HCT116 (cell line): ENCODE results near the gene PDE6B. TPM values are rescaled to one million over a fixed set of nuclear protein-coding genes. Genes with fewer than 3 reads are reported as not detected.
A peak's percentile ranks its signal among the peaks of the same experiment; 100 is the strongest.

Experiments used
- ATAC-seq: fragments of 200-7000 bp; cut with Tn5 transposase; 2 replicates; pipeline ENCODE4 v1.9.1; 2020; ENCODE audit warnings: mild to moderate bottlenecking, moderate library complexity
- BruUV-seq: library from RNA; stranded (reverse); fragments of 400-500 nt; replicated peaks from 2 replicates; lab custom pipeline; 2021; lab: Mats Ljungman, UMichigan
- CTCF ChIA-PET: fragments of 300-600 bp; sonication (Branson Sonifier 250); formaldehyde crosslinking; loops from one replicate; lab custom pipeline; 2021; ENCODE audit warnings: antibody characterized with exemption; lab: Charles Lee
- POLR2A ChIA-PET: fragments of 300-600, 350-600 bp; sonication (Branson Sonifier 250); formaldehyde crosslinking; loops from one replicate; lab custom pipeline; 2021; ENCODE audit warnings: antibody characterized with exemption; lab: Charles Lee
- RAD21 ChIA-PET, 2 experiments: fragments of 300-600 bp; sonication (Branson Sonifier 250); formaldehyde crosslinking; loops; one replicate each; lab custom pipeline; 2023; ENCODE audit warnings: low total read pairs in 2 of 2; ENCODE audit not compliant: uncharacterized antibody in 2 of 2, unreplicated experiment in 2 of 2, low non-redundant PET in 1 of 2; lab: Charles Lee
- DNase-seq: peaks from one replicate; pipeline ENCODE4 v3.0.0-alpha.2; 2010; ENCODE audit warnings: low read depth, low spot score
- H2AFZ ChIP-seq: fragments of 200-600 bp; shearing (Covaris generic), sonication (generic); 2 replicates; pipeline ENCODE4 v1.6.1; 2017; ENCODE audit warnings: low read depth, mixed run types, mixed read lengths, antibody characterized with exemption, low read length; ENCODE audit not compliant: poor library complexity, severe bottlenecking
- H3K27ac ChIP-seq: 2 replicates; pipeline ENCODE4 v1.5.1; 2012; ENCODE audit warnings: low read depth, low read length
- H3K27me3 ChIP-seq: fragments of 200-600 bp; sonication (generic); 2 replicates; pipeline ENCODE4 v1.6.1; 2016; ENCODE audit warnings: mixed run types, low read length, mixed read lengths; ENCODE audit not compliant: insufficient read depth
- H3K36me3 ChIP-seq, 2 experiments: fragments of 200-500 bp in 1 of 2; fragments of 200-600 bp in 1 of 2; sonication (Bioruptor generic) in 1 of 2; sonication (generic) in 1 of 2; 2 replicates each; pipeline versions ENCODE4 v1.5.1 to v1.6.1; 2014 to 2016; ENCODE audit warnings: low read length in 2 of 2, inconsistent platforms in 1 of 2, mixed read lengths in 1 of 2, mixed run types in 1 of 2; ENCODE audit not compliant: insufficient read depth in 2 of 2, control insufficient read depth in 1 of 2
- H3K4me1 ChIP-seq, 2 experiments: fragments of 200-600 bp in 1 of 2; sonication (generic) in 1 of 2; 2 replicates each; pipeline versions ENCODE4 v1.5.1 to v1.6.1; 2012 to 2017; ENCODE audit warnings: low read length in 2 of 2, inconsistent platforms in 1 of 2, mild to moderate bottlenecking in 1 of 2, mixed read lengths in 1 of 2, mixed run types in 1 of 2, moderate library complexity in 1 of 2; ENCODE audit not compliant: insufficient read depth in 2 of 2, control insufficient read depth in 1 of 2
- H3K4me2 ChIP-seq: fragments of 200-600 bp; sonication (generic); 2 replicates; pipeline ENCODE4 v1.6.1; 2017; ENCODE audit warnings: mixed run types, low read length, mixed read lengths
- H3K4me3 ChIP-seq, 2 experiments: fragments of 200-600 bp in 1 of 2; sonication (generic) in 1 of 2; replicated peaks in 1 of 2; 2 replicates each; pipeline ENCODE4 v1.5.1; 2011 to 2016; ENCODE audit warnings: low read length in 2 of 2, control low read depth in 1 of 2, low read depth in 1 of 2, mild to moderate bottlenecking in 1 of 2, mixed read lengths in 1 of 2, mixed run types in 1 of 2
- H3K79me2 ChIP-seq: fragments of 200-600 bp; sonication (generic); 2 replicates; pipeline ENCODE4 v1.6.1; 2017; ENCODE audit warnings: mild to moderate bottlenecking, mixed run types, low read length, moderate library complexity, mixed read lengths; ENCODE audit not compliant: insufficient read depth
- H3K9ac ChIP-seq: fragments of 200-600 bp; sonication (generic); 2 replicates; pipeline ENCODE4 v1.6.1; 2016; ENCODE audit warnings: low read length, mixed read lengths
- H3K9me2 ChIP-seq: fragments of 200-600 bp; sonication (generic), shearing (Covaris generic); 2 replicates; pipeline ENCODE4 v1.6.1; 2017; ENCODE audit warnings: mixed run types, mild to moderate bottlenecking, moderate library complexity; ENCODE audit not compliant: insufficient read depth
- H3K9me3 ChIP-seq, 2 experiments: fragments of 200-500 bp in 1 of 2; fragments of 200-600 bp in 1 of 2; sonication (Bioruptor generic) in 1 of 2; sonication (generic) in 1 of 2; 2 replicates each; pipeline ENCODE4 v1.6.1; 2014 to 2017; ENCODE audit warnings: low read length in 2 of 2, mixed read lengths in 2 of 2, inconsistent platforms in 1 of 2, low read depth in 1 of 2, mild to moderate bottlenecking in 1 of 2, mixed run types in 1 of 2, moderate library complexity in 1 of 2; ENCODE audit not compliant: control insufficient read depth in 1 of 2, insufficient read depth in 1 of 2
- H4K20me1 ChIP-seq: fragments of 200-600 bp; sonication (generic), shearing (Covaris generic); 2 replicates; pipeline ENCODE4 v1.6.1; 2017; ENCODE audit warnings: mixed run types, mild to moderate bottlenecking, moderate library complexity; ENCODE audit not compliant: insufficient read depth
- CEBPB ChIP-seq: IDR thresholded peaks from 2 replicates; pipeline ENCODE4 v1.6.1; 2012; ENCODE audit warnings: low read depth
- ELF1 ChIP-seq: IDR thresholded peaks from 2 replicates; pipeline ENCODE4 v1.6.1; 2012; ENCODE audit warnings: low read depth, borderline replicate concordance
- EZH2 ChIP-seq: fragments of 200-600 bp; sonication (generic); IDR thresholded peaks from 2 replicates; pipeline ENCODE4 v1.6.1; 2017; ENCODE audit warnings: antibody characterized with exemption, mixed run types
- EZH2phosphoT487 ChIP-seq: fragments of 200-600 bp; IDR thresholded peaks from 2 replicates; pipeline ENCODE4 v1.6.1; 2018; ENCODE audit warnings: antibody characterized with exemption, borderline replicate concordance
- JUND ChIP-seq: IDR thresholded peaks from 2 replicates; pipeline ENCODE4 v1.6.1; 2012
- POLR2A ChIP-seq: IDR thresholded peaks from 2 replicates; pipeline ENCODE4 v1.7.0; 2011; ENCODE audit warnings: borderline replicate concordance; ENCODE audit not compliant: insufficient read depth, insufficient read length; ENCODE audit errors: extremely low read depth
- POLR2AphosphoS5 ChIP-seq: IDR thresholded peaks from 2 replicates; pipeline ENCODE4 v1.6.1; 2011; ENCODE audit warnings: mild to moderate bottlenecking, low read depth, low read length, moderate library complexity
- RAD21 ChIP-seq: IDR thresholded peaks from 2 replicates; pipeline ENCODE4 v1.6.1; 2012; ENCODE audit warnings: low read depth, mild to moderate bottlenecking
- SRF ChIP-seq: IDR thresholded peaks from 2 replicates; pipeline ENCODE4 v1.6.1; 2012; ENCODE audit warnings: low read depth
- ZFX ChIP-seq: fragments of 450-650 bp; IDR thresholded peaks from 2 replicates; pipeline ENCODE4 v1.6.1; 2017
- ZNF274 ChIP-seq: fragments of 200-500 bp; sonication (Bioruptor generic); IDR thresholded peaks from 2 replicates; pipeline ENCODE4 v1.6.1; 2014; ENCODE audit warnings: mild to moderate bottlenecking, low read depth, low read length, inconsistent platforms
- intact Hi-C: fragments of 100-400 bp; cut with micrococcal nuclease; formaldehyde crosslinking; loops from 2 replicates; pipeline ENCODE4 v1.10.0; 2022
- total RNA-seq: library from RNA; stranded (reverse); gene quantifications from one replicate; pipeline ENCODE4 v1.2.1, GENCODE V29; 2021; ENCODE audit not compliant: unreplicated experiment
- TF ChIP-seq, protein P1 (sequence below): IDR thresholded peaks from 2 replicates; pipeline ENCODE4 v1.6.1; 2011; ENCODE audit warnings: mild to moderate bottlenecking, low read length, moderate library complexity; ENCODE audit not compliant: insufficient replicate concordance; ENCODE audit errors: extremely low read depth

Gene PDE6B
- total RNA-seq, 1 experiment from 2014 or later: not detected

DNA sequence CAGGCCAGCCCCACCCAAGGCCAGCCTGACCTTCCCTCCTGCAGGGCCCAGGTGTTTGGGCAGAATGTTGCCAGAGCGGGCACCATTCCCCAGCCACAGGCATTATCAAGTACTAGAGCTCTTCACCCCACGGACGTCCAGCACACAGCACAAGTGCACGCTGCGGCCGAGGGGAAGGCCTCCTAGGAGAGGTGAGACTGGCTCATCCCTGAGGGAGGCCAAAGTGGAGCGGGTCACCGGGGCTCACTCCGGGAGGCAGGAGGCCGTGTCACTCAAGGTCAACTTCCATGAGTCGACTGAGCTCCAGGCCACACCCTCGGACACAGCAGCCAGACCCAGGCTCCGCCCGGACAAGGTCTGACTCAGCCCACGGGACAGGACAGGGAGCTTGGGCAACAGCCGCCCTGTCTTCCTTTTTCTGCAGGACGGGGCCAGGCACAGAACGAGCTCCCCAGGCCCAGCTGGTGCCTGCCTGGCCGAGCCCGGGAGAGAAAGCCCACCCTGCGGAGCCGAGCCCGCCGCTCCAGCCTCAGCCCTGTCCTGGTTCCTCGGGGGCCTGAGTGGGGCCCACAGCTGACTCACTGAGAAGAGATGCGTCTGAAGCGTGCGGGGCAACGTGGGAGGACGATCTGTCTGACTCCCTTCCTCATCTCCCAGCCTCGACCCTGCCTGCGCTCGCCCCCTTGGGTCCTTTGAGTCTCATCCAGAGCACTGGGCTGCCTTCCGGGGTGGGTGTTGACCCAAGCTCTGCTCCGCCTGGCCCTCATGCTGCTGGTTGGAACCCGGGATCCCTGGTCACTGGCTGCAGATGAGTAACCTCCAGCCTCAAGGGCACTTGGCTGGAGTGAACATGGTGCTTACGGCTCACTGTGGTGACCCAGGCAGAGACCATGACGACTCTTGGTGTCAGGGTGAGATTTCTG lies 61.9 kb downstream of the PDE6B start:
- H3K9ac ChIP-seq: peak overlapping the region; percentile 70
- no peak for TF ChIP-seq POLR2A
- TF ChIP-seq ZFX: 0 out of 2 replicates have a peak, but pooled peaks have one; percentile 7
- peak; percentile 71 for TF ChIP-seq POLR2AphosphoS5
- TF ChIP-seq, all 23 proteins: peak for 2
- peak overlapping the region; percentile 85 for H3K4me2 ChIP-seq
- ChIA-PET CTCF (interaction anchor here (0.7 to 1.6 kb wide), 4 partner anchors 9 to 55 kb away, joined by 3 to 8 read pairs (median 4); partner anchors contain the start of genes ATP5ME and MYL5), RAD21 (no interaction called here), POLR2A (interaction anchor here (0.6 to 1.8 kb wide), 3 partner anchors 13 to 84 kb away, joined by 3 to 6 read pairs (median 3); partner anchors contain the start of genes ATP5ME and MYL5)
- no peaks in the 10 kb centered on the region for H4K20me1 ChIP-seq
- H3K9me2 ChIP-seq: no peaks in the 10 kb centered on the region
- H3K79me2 ChIP-seq: peaks cover 4% of the 10 kb centered on the region; the same call in 1 of the 2 replicates
- no peak overlapping the region for H2AFZ ChIP-seq
- intact Hi-C loops: no loop called here
- H3K9me3 ChIP-seq: no peaks in the 10 kb centered on the region
- ATAC-seq (peak; percentile 86), DNase-seq (peak; percentile 66)
- H3K27me3 ChIP-seq: no peaks in the 10 kb centered on the region
- peak overlapping the region; percentile 46 to 58 for H3K4me3 ChIP-seq
- BruUV-seq: TSS peak; percentile 76
- H3K4me1 ChIP-seq: peaks cover 22 to 42% of the 10 kb centered on the region in 2 experiments
- H3K36me3 ChIP-seq: no peaks in the 10 kb centered on the region
- H3K27ac ChIP-seq: peak overlapping the region; percentile 92

DNA sequence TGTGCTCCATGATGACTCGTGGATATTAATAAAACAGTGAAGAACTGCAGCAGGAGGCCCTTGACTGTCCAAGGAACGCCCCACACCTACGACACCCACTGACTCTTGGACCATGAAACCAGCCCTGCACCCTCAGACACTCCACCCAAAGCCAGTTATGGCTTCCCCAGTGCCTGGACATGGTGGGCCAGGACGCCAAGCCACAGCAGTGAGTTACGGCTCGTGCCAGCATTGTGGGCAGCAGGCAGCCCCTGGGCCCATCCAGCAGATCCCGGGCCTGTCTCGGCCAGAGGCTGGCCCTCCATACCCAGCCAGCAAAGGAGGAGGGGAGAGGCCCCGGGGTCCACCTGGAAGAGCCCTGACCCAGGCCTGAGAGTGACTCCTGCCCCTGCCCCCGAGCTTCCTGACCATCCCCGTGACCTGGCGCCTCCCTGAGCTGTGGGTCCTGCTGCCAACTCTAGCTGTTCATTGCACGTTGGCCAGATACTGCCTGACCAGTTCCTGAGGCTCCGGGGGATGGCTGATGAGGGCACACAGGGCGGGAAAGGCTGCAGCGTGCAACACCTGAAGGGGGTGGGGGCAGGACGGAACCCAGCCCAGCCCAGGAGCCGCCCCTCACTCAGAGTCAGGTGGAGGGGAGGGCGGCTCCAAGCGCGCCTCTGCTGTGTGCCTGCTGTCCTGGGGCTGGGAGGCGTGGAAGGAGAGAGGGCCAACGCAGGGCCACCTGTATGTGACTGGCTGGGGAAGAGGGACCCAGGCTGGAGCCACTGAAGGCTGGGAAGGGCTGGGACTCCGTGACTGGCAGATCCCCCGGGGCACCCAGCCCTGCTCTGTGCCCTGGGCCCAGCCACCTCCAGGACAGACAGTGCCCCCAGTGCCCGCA lies 62.8 kb downstream of the PDE6B start:
- RAD21 ChIA-PET: no interaction called here
- BruUV-seq: no TSS peak
- CTCF ChIA-PET: interaction anchor here (1.6 kb wide), 1 partner anchor 14 kb away, joined by 8 read pairs; the partner anchor contains the start of genes ATP5ME and MYL5
- intact Hi-C loops: no loop called here
- H3K36me3 ChIP-seq: no peaks in the 10 kb centered on the region
- H3K27me3 ChIP-seq: no peaks in the 10 kb centered on the region
- ATAC-seq (peak; percentile 23), DNase-seq (no peak)
- H3K9me3 ChIP-seq: no peaks in the 10 kb centered on the region
- H3K4me1 ChIP-seq: peaks cover 22 to 42% of the 10 kb centered on the region in 2 experiments
- POLR2A ChIA-PET: interaction anchor here (1.8 kb wide), 1 partner anchor 14 kb away, joined by 6 read pairs; the partner anchor contains the start of genes ATP5ME and MYL5
- peak overlapping the region; percentile 70 for H3K9ac ChIP-seq
- H2AFZ ChIP-seq: no peak overlapping the region
- peak overlapping the region; percentile 92 for H3K27ac ChIP-seq
- H3K9me2 ChIP-seq: no peaks in the 10 kb centered on the region
- peak overlapping the region; percentile 46 to 58 for H3K4me3 ChIP-seq
- H4K20me1 ChIP-seq: no peaks in the 10 kb centered on the region
- peaks cover 4% of the 10 kb centered on the region; the same call in 1 of the 2 replicates for H3K79me2 ChIP-seq
- peak overlapping the region; percentile 85 for H3K4me2 ChIP-seq
- no peak for TF ChIP-seq EZH2
- TF ChIP-seq CEBPB: no peak
- TF ChIP-seq JUND: no peak
- no peak for TF ChIP-seq EZH2phosphoT487
- TF ChIP-seq ZNF274: no peak
- TF ChIP-seq ELF1: no peak
- no peak for TF ChIP-seq RAD21
- TF ChIP-seq, protein P1, sequence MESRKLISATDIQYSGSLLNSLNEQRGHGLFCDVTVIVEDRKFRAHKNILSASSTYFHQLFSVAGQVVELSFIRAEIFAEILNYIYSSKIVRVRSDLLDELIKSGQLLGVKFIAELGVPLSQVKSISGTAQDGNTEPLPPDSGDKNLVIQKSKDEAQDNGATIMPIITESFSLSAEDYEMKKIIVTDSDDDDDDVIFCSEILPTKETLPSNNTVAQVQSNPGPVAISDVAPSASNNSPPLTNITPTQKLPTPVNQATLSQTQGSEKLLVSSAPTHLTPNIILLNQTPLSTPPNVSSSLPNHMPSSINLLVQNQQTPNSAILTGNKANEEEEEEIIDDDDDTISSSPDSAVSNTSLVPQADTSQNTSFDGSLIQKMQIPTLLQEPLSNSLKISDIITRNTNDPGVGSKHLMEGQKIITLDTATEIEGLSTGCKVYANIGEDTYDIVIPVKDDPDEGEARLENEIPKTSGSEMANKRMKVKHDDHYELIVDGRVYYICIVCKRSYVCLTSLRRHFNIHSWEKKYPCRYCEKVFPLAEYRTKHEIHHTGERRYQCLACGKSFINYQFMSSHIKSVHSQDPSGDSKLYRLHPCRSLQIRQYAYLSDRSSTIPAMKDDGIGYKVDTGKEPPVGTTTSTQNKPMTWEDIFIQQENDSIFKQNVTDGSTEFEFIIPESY: no peak
- no peak for TF ChIP-seq SRF
